ENCODE results near the gene EFNA2. TPM values are rescaled to one million over a fixed set of nuclear protein-coding genes. Genes with fewer than 3 reads are reported as not detected.

Gene EFNA2
- total and polyA plus RNA-seq, 2 of the 4 experiments (the other 2 are of a cell fraction): not detected

GRCh38 chr19:1253514-1254080 lies 32.1 kb upstream of the EFNA2 start:
- Histone ChIP-seq H4K91ac (ENCODE audit: insufficient read depth, low read depth, low read length) (peak overlapping the region; percentile 95), H2AK9ac (replicated peaks; ENCODE audit: low read depth, low read length, poor library complexity) (peak overlapping the region; percentile 99), H2BK20ac (ENCODE audit: low read depth, low read length) (peak overlapping the region; percentile 64; the same call in 1 of the 2 replicates), H4K8ac (ENCODE audit: low read depth in 2 of 2, low read length in 2 of 2) (peak overlapping the region; percentile 63 to 92), H3K23ac (ENCODE audit: low read depth, low read length) (peak overlapping the region; percentile 96), H3K4me3 (ENCODE audit: insufficient read depth, low read depth, low read length) (peak overlapping the region; percentile 94), H3K9ac (ENCODE audit: low read depth, low read length) (peak overlapping the region; percentile 83), H3K9me1 (ENCODE audit: insufficient read depth, low read length) (no peaks in the 10 kb centered on the region), H3K14ac (replicated peaks; ENCODE audit: low read depth, low read length) (peak overlapping the region; percentile 86), H3K27ac (ENCODE audit: insufficient read depth, low read length) (peak overlapping the region; percentile 99), H3K27me3 (ENCODE audit: control insufficient read depth, insufficient read depth, low read length) (no peaks in the 10 kb centered on the region), H3K4me1 (ENCODE audit: control insufficient read depth, insufficient read depth, low read length) (peaks cover 34% of the 10 kb centered on the region), H2BK120ac (ENCODE audit: low read depth, low read length) (peak overlapping the region; percentile 94), H3K79me1 (ENCODE audit: low read depth in 1 of 2, low read length in 2 of 2) (peaks cover 0 to 38% of the 10 kb centered on the region in 2 experiments; a peak in 2 of 4 replicates), H3K4me2 (ENCODE audit: low read depth, low read length) (peak overlapping the region; percentile 77), H3K18ac (ENCODE audit: low read depth, low read length) (peak overlapping the region; percentile 91), H2BK15ac (ENCODE audit: low read depth, low read length) (no peak overlapping the region), H3K4ac (ENCODE audit: low read depth, low read length) (peak overlapping the region; percentile 98), H3K9me3 (ENCODE audit: control insufficient read depth, insufficient read depth, low read length) (no peaks in the 10 kb centered on the region), H3K56ac (ENCODE audit: extremely low read depth, insufficient read depth, low read length) (peak overlapping the region; percentile 78), H4K5ac (ENCODE audit: low read depth, low read length) (peak overlapping the region; percentile 59; the same call in 1 of the 2 replicates), H4K20me1 (ENCODE audit: insufficient read depth, low read length) (peaks cover 91% of the 10 kb centered on the region), H2AFZ (replicated peaks; ENCODE audit: low read length, poor library complexity) (peak overlapping the region; percentile 65), H2BK5ac (ENCODE audit: low read depth, low read length, poor library complexity, severe bottlenecking) (peak overlapping the region; percentile 99), H3K36me3 (ENCODE audit: control insufficient read depth, insufficient read depth, low read length) (peaks cover 69% of the 10 kb centered on the region), H2AK5ac (ENCODE audit: low read depth, low read length) (peak overlapping the region; percentile 94)
- DNase-seq (peak; percentile 88), ATAC-seq (ENCODE audit: low read depth) (peak; percentile 19)
- ChIA-PET CTCF (interaction anchor here (0.9 to 1.6 kb wide), 3 partner anchors 9 to 131 kb away, joined by 3 to 11 read pairs (median 7); no protein-coding TSS in a partner anchor), POLR2A (ENCODE audit: unreplicated experiment) (interaction anchor here (0.7 to 1.6 kb wide), 4 partner anchors 10 to 19 kb away, joined by 4 to 28 read pairs (median 10); partner anchors contain the start of gene CIRBP)
- 20% methylated on average over 3 of the region's 23 CpGs; no CpG with 5 or more reads in 1 of the 2 experiments for WGBS, 2 experiments (ENCODE audit: extremely low coverage in 2 of 2, insufficient read length in 1 of 2)
- no peak for TF ChIP-seq RCOR1 (IDR thresholded peaks at IDR 0.05; ENCODE audit: insufficient replicate concordance, low read length)
- TF ChIP-seq RFX5 (IDR thresholded peaks at IDR 0.05; ENCODE audit: low read depth, low read length): no peak
- TF ChIP-seq USF2 (IDR thresholded peaks at IDR 0.05; ENCODE audit: low read depth, low read length): no peak
- TF ChIP-seq MAZ (IDR thresholded peaks at IDR 0.05; ENCODE audit: borderline replicate concordance, low read depth, low read length): peak; percentile 52; the same call in 1 of the 2 replicates
- TF ChIP-seq POLR2A (IDR thresholded peaks at IDR 0.05; ENCODE audit: low read depth, low read length): 0 out of 2 replicates have a peak, but pooled peaks have one; percentile 10
- TF ChIP-seq FOS (IDR thresholded peaks at IDR 0.05; ENCODE audit: low read depth, low read length): 0 out of 2 replicates have a peak, but pooled peaks have one; percentile 2
- BruUV-seq (replicated peaks): no TSS peak
- dilution Hi-C loops (cut with HindIII; ENCODE audit: low sequenced_read_pairs, unreplicated experiment): no loop called here
- in situ Hi-C loops (cut with MboI; ENCODE audit: low sequenced_read_pairs): no loop called here
- intact Hi-C loops (cut with micrococcal nuclease): loop anchor here (1.0 kb wide), 1 partner anchor 13 kb away; no protein-coding TSS in a partner anchor

Measured in IMR-90 (cell line).